Measurements from ENCODE around the gene SPX.

DNA sequence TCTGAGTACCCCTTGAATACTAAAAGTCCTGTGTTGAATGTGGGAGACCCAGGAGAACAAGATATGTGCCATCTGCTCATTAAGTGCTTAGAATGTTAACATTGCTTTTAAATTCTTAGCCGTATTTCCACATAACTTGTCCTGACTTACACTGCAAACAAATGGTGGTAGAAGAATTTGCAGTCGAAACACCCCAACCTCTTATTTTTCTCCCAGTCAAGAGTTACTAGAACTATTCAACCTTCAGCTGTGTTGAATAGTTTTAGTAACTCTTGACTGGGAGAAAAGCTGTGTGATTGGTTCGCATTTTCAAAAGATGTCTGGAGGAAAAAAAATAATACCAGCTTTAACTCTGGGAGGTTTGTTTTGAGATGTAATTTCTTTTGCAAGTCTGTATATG is 7.6 kb upstream of the SPX start:
- TF ChIP-seq POLR2AphosphoS5 (IDR thresholded peaks at IDR 0.05; ENCODE audit: low read depth, low read length), result no peak
- TF ChIP-seq TAF1 (IDR thresholded peaks at IDR 0.05; ENCODE audit: borderline replicate concordance, low read depth, low read length), result no peak
- TF ChIP-seq POLR2A (IDR thresholded peaks at IDR 0.05; ENCODE audit: low read depth, low read length), result no peak
